Activated T-helper 1 cell treated with Interleukin-2 at 50 U/mL for 16 hours (primary cell): ENCODE data around the gene SPINK8.

Source experiments
- DNase-seq: peaks from one replicate; pipeline ENCODE4 v3.0.0-alpha.2; 2020; ENCODE audit warnings: low read depth

SPINK8 gene

GRCh38 chr3:48320996-48321395 lies 12.5 kb downstream of the SPINK8 start:
- DNase-seq, result no peak

DNA sequence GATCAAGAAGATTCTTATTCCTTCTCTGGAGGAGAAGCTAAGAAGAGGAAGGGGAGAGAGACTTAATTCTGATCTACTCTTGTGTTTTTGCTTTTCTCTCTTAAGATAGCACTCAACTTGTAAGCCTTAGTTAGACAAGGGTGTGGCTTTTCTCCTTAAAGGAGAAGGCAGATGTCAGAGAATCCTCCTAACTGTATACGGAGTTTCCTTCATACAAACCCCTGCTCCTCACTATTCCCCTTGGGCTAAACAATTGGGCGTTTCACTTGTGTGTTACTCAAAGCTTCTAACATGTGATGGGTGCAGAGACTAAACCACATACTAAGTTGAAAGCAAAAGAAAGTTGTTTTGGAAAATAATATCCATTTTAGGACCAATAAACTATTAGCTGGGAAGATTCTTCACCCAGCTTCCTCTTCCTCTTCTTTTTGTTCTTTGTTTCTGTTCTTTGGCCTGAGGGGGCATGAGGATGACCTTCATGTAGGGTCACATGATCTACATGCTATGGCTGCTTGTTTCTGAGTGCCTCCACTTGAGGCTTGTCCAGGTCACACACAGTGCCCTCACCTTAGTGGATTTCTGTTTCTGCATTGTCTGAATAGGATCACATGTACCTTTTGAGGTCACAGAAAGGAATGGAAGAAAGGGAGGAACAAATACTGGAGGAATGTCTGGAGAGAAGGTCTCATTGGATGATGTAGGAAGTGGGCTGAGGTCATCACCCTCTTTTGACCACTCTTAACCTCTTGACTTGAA lies 14.6 kb downstream of the SPINK8 start:
- no peak for DNase-seq

- DNase-seq, result no peak
These were observed 18.9 kb downstream of the SPINK8 start for GRCh38 chr3:48314542-48314941.

DNA sequence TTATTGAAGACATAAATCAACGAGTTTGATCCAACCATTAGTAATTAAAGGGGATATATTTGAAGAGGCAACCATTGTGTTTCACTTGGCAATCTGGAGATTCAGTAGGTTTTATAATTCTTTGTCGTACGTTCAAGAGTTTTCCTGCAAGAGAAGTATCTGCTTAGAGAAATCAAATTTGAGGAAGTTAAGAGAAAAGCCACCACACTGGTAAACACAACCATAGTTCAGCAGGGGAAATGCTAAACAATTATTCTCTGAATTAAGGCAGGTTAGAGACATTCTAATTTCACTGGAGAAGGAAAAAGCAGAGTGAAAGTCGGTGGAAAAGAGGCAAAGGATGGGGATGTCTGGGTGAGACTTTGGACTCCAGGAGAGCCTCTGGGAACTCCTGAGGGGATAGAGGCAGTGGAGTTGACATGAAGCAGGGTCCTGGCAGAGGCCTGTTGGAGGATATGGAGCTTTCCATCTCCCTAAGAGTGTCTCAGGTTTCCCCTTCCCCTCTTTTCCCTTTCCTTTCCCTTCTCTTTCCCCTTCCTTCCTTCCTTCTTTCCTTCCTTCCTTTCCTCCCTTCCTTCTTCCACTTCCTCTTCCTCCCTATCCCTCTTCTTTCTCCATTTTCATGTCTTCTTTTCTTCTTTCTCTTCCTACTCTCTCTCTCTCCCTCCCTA lies 26.5 kb downstream of the SPINK8 start:
- no peak for DNase-seq

DNA sequence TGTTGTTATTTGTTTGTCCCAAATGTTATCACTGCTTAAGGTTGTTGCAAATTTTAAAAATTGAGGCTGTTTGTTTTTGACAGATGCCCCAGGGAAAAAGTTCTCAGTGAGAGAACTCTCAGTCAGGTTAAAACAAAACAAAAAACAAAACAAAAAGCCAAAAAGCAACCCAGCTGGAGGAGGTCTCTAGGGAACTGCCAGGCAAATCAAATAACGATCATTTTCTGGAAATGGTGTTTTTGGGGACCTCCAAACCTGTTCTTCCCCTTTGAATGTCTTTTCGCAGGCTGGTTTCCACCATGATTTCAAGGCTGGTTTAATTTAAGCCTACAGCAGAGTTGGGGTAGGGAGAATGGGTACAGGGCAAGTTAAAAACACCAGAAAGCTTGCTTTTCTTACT lies 27.2 kb downstream of the SPINK8 start:
- DNase-seq, result no peak

DNA sequence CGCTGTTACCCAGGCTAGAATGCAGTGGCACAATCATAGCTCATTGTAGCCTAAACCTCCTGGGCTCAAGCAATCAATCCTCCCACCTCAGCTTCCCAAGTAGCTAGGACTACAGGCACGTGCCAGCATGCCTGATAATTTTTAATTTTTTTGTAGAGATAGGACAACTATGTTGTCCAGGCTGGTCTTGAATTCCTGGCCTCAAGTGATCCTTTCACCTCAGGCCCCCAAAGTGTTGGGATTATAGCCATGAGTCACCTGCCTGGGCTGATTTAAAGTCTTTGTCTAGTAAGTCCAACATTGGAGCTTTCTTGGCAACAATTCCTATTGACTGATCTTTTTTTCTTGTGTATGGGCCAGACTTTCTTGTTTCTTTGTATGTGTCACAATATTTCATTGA lies 28.1 kb downstream of the SPINK8 start:
- no peak for DNase-seq

GRCh38 chr3:48303021-48303420 lies 30.4 kb downstream of the SPINK8 start:
- DNase-seq, result no peak

DNA sequence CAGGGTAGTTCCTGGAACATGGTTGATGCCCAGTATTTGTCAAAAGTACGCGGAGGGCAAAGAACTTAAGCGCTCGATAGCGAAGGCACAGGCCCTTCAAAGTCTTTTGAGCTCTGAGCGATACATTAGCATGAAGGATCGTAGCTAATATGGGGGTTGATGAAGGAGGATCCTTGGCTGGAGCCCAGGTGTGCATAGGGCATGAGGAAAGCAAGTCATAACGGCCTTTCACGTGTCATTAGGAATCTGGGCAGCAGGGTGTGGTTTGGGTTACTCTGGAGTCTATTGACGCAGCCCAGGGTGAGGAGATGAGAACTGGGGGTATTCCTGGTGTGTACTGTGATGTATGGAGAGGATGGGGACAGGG lies 31.7 kb downstream of the SPINK8 start:
- no peak for DNase-seq

DNA sequence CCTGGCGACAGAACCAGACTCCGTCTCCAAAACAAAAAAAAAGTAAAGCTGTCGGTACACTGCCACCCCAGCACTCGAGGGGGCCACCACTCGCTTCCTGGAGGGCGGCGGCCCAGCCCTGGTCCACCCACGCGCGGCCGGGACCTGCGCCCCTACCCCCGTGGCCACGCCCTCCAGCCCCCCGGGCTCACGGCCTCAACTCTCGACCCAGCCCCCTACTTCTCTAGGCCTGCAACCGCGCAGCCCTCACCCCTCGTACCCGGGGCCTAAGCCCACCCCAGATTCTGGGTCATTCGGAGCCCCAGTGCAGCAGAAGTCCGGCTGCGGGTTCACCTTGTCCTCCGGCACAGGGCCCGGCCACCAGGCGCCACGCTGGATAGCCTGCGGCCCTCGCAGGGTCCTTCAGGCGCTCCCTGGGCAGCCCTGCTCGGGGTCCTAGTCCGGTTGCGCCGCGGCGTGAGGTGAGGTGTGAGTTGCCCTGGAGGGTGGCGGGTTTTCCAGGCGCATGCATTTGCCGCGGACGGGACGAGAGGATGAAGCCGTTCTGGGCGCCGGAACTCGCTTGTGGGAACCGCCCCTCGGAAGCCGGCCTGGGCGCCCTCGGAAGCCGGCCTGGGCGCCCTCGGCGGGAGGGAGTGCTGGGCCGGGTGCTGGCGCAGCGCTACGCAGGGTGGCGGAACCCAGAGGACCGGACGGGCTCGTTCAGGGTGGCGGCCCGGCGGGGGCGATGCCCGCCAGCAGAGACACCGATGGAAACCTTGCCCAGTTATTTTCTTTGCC lies 32.3 kb downstream of the SPINK8 start, which contains the start of gene NME6:
Gene NME6, minus strand, starts transcription at position 348 of the 780 bp plus-strand sequence.
- peak; percentile 82 for DNase-seq

GRCh38 chr3:48299746-48300712 lies 33.4 kb downstream of the SPINK8 start:
- DNase-seq, result peak; percentile 13

DNA sequence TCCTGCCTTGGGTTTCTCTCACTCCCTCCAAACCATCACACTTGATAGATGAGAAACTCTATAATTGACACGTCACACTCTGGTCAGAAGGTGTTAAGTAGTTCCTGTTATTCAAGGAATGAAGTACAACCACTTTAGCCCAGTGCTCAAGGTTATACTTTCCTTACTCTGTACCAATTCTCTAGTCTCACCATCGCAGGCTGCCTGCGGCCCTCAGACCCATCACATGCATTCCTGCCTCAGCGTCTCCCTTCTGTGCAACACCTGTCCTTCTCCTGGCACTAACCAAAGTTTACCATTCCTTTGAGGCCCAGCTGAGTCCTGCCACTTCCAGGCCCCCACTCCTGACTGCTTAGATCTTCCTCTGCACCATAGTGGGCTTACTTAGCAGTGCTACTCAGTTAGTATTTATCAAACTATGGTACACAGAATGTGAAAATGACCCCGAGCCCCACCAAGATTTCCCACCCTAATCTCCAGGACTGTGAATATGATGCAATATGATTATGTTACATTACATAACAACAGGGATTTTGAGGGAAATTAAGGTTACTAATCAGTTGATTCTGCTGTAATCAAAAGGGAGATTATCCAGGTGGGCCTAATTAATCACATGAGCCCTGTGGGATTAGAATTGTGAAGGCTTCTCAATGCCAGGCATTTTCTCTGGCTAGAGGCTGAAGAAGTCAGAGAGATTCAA lies 36.2 kb downstream of the SPINK8 start:
- DNase-seq, result no peak

DNA sequence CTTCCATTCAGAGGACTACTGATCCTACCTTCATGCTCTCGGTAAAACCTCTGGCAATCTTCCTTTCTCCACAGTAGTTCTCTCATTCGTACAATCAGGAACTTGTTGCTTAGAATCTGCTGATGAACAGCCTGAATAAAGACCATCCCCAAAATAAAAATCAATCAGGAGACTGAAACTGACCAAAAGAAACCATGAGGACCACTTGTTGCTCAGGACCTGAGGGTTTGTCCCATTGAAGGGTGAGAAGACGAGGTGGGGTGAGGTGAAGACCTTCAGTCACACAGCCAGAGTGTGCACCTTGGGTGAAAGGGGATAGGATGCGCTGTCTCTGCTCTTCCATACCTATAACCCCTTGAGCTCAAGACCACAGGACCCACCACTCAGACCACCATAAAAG lies 36.8 kb downstream of the SPINK8 start:
- no peak for DNase-seq

- no peak for DNase-seq
These were observed 38.7 kb downstream of the SPINK8 start for GRCh38 chr3:48294611-48295263.

- DNase-seq, result no peak
These were observed 43.8 kb downstream of the SPINK8 start for GRCh38 chr3:48289659-48290058.

DNA sequence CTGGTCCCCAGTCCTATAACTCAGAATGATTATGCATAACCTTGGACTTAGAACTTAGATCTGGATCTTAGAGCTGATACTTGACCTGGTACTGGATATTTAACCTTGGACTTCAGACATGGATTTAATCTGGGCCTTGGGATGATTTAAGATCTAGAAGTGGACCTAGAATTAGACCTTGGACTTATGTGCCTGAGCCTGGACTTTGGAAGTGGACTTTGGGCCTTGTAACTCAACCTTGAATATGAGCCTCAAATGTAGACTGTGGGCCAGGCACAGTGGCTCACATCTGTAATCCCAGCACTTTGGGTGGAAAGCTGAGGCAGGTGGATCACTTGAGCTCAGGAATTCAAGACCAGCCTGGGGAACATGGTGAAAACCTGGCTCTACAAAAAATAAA lies 46.4 kb downstream of the SPINK8 start:
- DNase-seq, result no peak

GRCh38 chr3:48286308-48286707 lies 47.2 kb downstream of the SPINK8 start:
- no peak for DNase-seq

GRCh38 chr3:48285675-48286074 lies 47.8 kb downstream of the SPINK8 start:
- no peak for DNase-seq

- DNase-seq, result no peak
These were observed 48.3 kb downstream of the SPINK8 start for GRCh38 chr3:48285132-48285531.

GRCh38 chr3:48280881-48281280 lies 52.6 kb downstream of the SPINK8 start:
- no peak for DNase-seq

GRCh38 chr3:48278884-48279559 lies 54.4 kb downstream of the SPINK8 start:
- DNase-seq, result no peak
